ENCODE data around the gene SOX12. TPM values are rescaled to one million over a fixed set of nuclear protein-coding genes. Genes with fewer than 3 reads are reported as not detected.

Gene SOX12
- total RNA-seq, 1 donor from 2014 or later: 1.7 TPM

Other genes with a start within 250 kb of the SOX12 start
- not detected in 2 replicates for gene DEFB125, start 237.9 kb upstream of the SOX12 start, total RNA-seq
- not detected in 2 replicates for gene DEFB126, start 183.0 kb upstream of the SOX12 start, total RNA-seq
- gene DEFB127, start 168.1 kb upstream of the SOX12 start, total RNA-seq: not detected in 2 replicates
- gene DEFB128, start 135.8 kb upstream of the SOX12 start, total RNA-seq: not detected in 2 replicates
- not detected in 2 replicates for gene DEFB129, start 98.3 kb upstream of the SOX12 start, total RNA-seq
- gene DEFB132, start 67.8 kb upstream of the SOX12 start, total RNA-seq: not detected in 2 replicates
- 1.7 and 2.3 TPM in 2 replicates for gene C20orf96, start 34.8 kb upstream of the SOX12 start, total RNA-seq
- gene ZCCHC3, start 28.0 kb upstream of the SOX12 start, total RNA-seq: 15.8 and 18.8 TPM in 2 replicates
- gene NRSN2, start 21.6 kb downstream of the SOX12 start, total RNA-seq: 10.5 and 25.2 TPM in 2 replicates
- gene TRIB3, start 55.2 kb downstream of the SOX12 start, total RNA-seq: 36.7 and 47.4 TPM in 2 replicates
- 53.7 and 80.9 TPM in 2 replicates for gene RBCK1, start 82.7 kb downstream of the SOX12 start, total RNA-seq
- gene TBC1D20, start 137.0 kb downstream of the SOX12 start, total RNA-seq: 15.8 and 25.2 TPM in 2 replicates
- 76.4 and 87.4 TPM in 2 replicates for gene CSNK2A1, start 218.2 kb downstream of the SOX12 start, total RNA-seq